Measurements from ENCODE around the gene PLD1.
"Not testable (repeated sequence)": the region's sequence is repeated elsewhere in the genome, so short reads cannot be mapped to it uniquely, and the experiment has no call there.

PLD1 gene

DNA sequence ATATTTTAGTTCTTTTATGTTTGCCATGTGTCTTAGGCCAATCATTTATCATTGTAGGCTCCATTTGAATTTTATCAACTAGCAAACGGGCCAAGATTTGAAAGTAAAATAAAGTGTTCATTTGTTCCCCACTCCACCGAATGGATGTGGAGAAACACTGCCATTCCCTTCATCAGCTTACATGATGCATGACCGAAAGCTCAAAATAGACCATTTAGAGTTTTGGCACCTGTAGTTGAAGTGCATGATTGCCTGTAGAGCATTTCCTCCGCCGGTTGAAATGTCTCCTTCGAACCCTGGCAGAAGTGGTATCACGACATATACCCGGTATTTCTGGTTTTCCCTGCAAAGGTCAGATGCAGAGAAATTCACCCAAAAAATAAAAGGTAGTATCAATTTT, 165.6 kb downstream of the PLD1 start:
- H3K4me3 ChIP-seq (ENCODE audit: low read length): no peak overlapping the region
- DNase-seq (ENCODE audit: low read depth): no peak
- TF ChIP-seq, protein P1, sequence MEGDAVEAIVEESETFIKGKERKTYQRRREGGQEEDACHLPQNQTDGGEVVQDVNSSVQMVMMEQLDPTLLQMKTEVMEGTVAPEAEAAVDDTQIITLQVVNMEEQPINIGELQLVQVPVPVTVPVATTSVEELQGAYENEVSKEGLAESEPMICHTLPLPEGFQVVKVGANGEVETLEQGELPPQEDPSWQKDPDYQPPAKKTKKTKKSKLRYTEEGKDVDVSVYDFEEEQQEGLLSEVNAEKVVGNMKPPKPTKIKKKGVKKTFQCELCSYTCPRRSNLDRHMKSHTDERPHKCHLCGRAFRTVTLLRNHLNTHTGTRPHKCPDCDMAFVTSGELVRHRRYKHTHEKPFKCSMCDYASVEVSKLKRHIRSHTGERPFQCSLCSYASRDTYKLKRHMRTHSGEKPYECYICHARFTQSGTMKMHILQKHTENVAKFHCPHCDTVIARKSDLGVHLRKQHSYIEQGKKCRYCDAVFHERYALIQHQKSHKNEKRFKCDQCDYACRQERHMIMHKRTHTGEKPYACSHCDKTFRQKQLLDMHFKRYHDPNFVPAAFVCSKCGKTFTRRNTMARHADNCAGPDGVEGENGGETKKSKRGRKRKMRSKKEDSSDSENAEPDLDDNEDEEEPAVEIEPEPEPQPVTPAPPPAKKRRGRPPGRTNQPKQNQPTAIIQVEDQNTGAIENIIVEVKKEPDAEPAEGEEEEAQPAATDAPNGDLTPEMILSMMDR (conservative IDR thresholded peaks at IDR 0.05; ENCODE audit: low read length): no peak

DNA sequence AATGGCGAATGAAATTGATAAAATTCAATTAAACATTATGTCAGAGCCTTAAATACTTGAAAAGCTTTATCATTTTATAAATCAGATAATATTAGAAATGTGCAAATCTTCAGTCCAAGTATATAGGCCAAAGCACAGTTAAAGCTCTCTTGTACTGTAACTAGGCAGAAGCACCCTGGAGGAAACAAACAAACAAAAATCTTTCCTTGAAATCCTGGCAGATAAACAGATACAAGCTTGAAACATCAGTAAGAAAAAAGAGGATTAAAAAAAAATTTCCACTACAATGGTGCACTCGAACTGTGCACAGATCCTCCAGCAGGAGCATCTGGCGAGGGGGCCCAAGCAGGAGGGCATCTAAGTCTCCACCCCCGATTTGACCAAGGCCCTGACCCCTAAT, 166.6 kb downstream of the PLD1 start:
- TF ChIP-seq, protein P1 (conservative IDR thresholded peaks at IDR 0.05; ENCODE audit: low read length): no peak
- no peak overlapping the region for H3K4me3 ChIP-seq (ENCODE audit: low read length)
- no peak for DNase-seq (ENCODE audit: low read depth)

DNA sequence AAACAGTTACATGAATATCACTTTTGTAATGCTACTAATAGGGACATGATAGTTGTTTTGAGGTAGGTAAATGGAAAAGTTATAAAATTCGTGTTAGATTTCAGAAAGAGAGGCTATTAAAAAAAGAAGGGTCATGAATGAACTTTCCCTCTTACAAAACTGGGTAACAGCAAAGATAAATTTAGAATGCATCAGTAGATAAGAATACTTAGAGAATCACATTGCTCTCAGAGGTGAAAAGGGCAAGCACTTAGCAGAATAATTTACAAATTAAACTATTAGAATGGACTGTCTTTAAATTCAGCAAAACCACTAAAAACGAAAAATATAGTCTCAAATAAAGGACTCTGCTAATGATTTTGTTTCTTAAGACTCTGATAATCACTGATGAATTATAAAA, 167.2 kb downstream of the PLD1 start:
- no peak for DNase-seq (ENCODE audit: low read depth)
- TF ChIP-seq, protein P1 (conservative IDR thresholded peaks at IDR 0.05; ENCODE audit: low read length): no peak
- no peak overlapping the region for H3K4me3 ChIP-seq (ENCODE audit: low read length)

DNA sequence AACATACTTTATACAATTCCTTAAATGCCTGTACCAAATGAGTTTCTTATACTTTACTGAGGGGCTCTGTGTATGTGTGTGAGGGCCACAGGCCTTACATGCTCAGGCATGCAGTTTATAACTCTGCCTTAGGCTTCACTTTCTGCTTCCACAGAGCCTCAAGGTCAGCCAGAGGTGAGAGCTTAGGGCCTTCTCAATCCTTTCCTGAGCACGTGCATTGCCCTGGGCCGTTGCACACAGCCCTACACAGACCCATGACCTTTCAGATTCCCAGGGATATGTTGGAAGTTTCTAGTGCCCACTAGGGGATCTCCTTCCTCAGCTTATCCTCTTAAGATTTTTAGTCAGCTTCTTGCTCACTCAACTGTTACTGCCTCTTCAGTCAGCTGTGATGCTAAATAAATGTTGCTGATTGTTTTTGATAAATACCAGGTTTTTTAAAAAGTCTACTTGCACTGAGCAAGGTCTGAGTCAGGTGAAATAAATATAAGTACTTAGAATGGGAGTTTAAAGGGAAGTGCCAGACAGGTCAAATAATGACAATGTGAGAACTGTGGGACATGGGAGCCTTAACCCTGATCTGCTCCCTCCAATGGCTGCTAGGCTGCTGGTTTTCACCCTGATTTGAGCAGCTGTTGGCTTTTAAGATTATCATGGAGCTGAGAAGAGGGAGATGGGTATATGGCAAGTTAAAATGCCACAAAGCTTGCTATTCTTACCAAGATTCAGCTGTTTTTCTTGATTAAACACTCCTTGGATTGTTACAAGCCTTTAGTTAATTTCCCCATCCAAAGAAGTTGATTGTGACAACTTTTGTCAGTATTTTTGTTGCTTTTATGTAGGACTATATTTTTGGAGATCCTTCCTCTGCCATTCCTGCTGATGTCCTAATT, 169.5 kb downstream of the PLD1 start:
- TF ChIP-seq, protein P1 (conservative IDR thresholded peaks at IDR 0.05; ENCODE audit: low read length): peak; percentile 40
- peak; percentile 73 for DNase-seq (ENCODE audit: low read depth)
- no peak overlapping the region for H3K4me3 ChIP-seq (ENCODE audit: low read length)

DNA sequence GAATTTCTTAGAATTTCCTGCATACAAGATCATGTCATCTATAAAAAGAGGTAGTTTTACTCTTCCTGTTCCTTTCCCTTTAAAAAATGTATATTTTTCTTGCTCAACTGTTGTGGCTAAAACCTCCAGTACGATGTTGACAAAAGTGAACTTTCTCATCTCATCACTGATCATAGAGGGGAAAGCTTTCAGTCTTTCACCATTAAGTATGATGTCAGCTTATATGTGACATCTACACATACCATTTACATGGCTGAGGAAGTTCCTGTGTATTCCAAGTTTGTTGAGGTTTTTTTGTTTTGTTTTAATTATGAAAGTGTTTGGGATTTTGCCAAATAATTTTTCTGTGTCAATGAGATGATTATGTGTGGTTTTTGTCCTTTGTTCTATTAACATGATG, 173.6 kb downstream of the PLD1 start:
- DNase-seq (ENCODE audit: low read depth): no peak
- TF ChIP-seq, protein P1 (conservative IDR thresholded peaks at IDR 0.05; ENCODE audit: low read length): no peak
- H3K4me3 ChIP-seq (ENCODE audit: low read length): no peak overlapping the region

DNA sequence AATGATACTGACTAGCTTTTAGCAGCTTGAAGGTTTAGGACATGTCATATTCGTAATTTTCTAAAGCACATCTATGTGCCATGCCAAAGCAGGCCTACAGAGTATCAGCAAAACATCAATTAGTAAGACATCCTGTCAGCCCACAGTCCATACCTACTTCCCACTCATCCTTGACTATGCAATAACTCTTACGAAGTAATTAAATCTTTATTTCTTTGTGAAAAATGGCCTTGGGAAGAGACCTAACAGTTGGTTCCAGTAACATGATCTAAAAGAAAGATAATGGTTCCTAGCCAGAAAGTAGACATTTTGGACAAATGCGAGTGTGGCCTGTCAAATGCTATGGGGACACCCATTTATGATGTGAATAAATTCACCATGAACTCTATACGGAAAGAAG, 177.5 kb downstream of the PLD1 start:
- DNase-seq (ENCODE audit: low read depth): no peak

DNA sequence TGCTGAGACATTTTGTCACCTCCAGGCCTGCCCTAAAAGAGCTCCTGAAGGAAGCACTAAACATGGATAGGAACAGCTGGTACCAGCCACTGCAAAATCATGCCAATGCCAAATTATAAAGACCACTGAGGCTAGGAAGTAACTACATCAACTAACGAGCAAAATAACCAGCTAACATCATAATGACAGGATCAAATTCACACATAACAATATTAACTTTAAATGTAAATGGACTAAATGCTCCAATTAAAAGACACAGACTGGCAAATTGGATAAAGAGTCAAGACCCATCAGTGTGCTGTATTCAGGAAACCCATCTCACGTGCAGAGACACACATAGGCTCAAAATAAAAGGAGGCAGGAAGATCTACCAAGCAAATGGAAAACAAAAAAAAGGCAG, 183.5 kb downstream of the PLD1 start:
- not testable (repeated sequence) for H3K4me3 ChIP-seq (ENCODE audit: low read length); DNase-seq (ENCODE audit: low read depth)

More for the DNA sequence above, 177.5 kb downstream of the PLD1 start:
- no peak overlapping the region for H3K4me3 ChIP-seq (ENCODE audit: low read length)
- TF ChIP-seq, protein P1 (conservative IDR thresholded peaks at IDR 0.05; ENCODE audit: low read length): no peak
